IPS-15b (cell line): ENCODE measurements around the gene MXD4.
"Not testable (repeated sequence)": the region's sequence is repeated elsewhere in the genome, so short reads cannot be mapped to it uniquely, and the experiment has no call there.

ENCODE experiments used
- H3K27me3 ChIP-seq: one replicate; pipeline ENCODE4 v1.6.1; 2013; ENCODE audit warnings: low read length; ENCODE audit not compliant: control insufficient read depth, insufficient read depth
- H3K36me3 ChIP-seq: one replicate; pipeline ENCODE4 v1.6.1; 2013; ENCODE audit warnings: low read length; ENCODE audit not compliant: control insufficient read depth, insufficient read depth
- H3K4me1 ChIP-seq: one replicate; pipeline ENCODE4 v1.6.1; 2013; ENCODE audit warnings: mild to moderate bottlenecking, low read length; ENCODE audit not compliant: control insufficient read depth, insufficient read depth
- H3K4me3 ChIP-seq: one replicate; pipeline ENCODE4 v1.5.1; 2013; ENCODE audit warnings: low read depth, low read length
- H3K9ac ChIP-seq: one replicate; pipeline ENCODE4 v1.6.1; 2013; ENCODE audit warnings: low read depth, mild to moderate bottlenecking, low read length
- H3K9me3 ChIP-seq: one replicate; pipeline ENCODE4 v1.6.1; 2013; ENCODE audit warnings: mild to moderate bottlenecking, low read length; ENCODE audit not compliant: control insufficient read depth, insufficient read depth

Gene MXD4

DNA sequence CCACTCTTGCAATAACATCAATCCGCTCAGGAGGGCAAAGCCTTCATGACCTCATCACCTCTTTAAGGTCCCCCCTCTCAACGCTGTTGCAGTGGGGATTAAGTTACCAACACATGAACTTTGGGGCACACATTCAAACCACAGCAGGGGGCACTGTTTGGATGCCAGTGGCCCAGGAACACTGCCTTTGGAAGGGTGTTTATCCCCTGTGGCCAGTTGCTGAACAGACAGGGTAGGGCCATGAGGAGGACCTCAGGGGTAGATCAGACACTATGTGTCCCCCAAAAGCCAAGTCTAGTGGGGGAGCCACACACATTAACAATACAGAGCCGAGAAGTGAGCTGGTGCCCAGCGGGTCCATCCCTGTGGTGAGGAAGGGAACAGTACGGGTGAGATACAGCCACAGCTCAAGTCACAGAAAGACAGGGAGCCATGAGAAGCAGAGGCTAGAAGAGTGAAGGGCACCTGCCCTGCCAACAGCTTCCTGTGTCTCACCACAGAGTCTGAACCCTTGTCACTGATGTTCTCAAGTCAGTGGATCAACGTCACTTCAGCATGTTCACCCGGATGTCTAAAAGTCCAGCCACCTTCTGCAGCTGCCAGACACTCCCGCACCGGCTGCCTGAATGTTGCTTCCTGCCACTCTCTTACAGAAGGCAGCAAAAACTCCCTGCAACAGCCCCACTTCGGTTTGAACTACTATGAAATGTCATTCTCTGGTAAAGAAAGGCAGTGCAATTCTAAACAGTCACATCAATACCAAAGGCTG, 19.9 kb upstream of the MXD4 start:
- H3K9me3 ChIP-seq: no peaks in the 10 kb centered on the region
- no peak overlapping the region for H3K4me3 ChIP-seq
- H3K4me1 ChIP-seq: no peaks in the 10 kb centered on the region
- no peaks in the 10 kb centered on the region for H3K27me3 ChIP-seq
- H3K36me3 ChIP-seq: no peaks in the 10 kb centered on the region
- H3K9ac ChIP-seq: no peak overlapping the region

DNA sequence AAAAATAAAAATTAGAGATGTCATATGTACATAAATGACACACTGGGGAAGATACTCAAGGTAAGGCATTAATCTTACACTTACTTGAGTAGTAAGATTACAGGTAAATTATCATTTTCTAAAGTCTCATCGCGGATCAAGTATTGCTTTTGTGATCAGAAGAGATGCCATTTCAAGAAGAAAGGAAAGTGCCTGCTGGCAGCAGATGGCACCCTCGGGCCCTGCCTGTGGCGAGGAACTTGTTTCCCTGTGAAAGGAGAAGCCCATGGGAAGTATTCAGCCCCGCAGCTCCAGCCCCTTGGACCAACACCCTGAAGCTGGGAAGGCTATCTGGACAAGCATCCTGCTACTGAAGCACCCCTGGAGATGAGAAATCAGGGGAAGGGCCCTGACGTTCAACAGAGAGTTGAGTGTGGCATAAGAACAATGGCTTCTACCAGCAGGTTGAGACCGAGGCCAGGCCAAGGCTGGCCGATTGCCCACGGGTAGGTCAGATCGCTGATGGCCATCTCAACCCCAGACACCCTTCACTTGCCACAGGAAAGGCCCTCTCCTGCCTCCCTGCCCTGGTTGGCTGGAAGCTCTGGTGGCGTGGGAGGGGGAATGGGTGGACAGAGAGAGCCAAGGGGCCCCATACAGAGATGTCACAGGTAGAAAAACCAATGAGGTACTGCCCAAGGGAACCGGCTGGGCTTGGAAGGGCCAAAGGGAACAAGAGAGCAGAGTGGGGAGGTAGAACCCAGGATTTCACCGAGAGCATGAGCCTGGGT, 18.8 kb upstream of the MXD4 start:
- Histone ChIP-seq H3K9me3 (no peaks in the 10 kb centered on the region), H3K4me3 (no peak overlapping the region), H3K4me1 (no peaks in the 10 kb centered on the region), H3K27me3 (no peaks in the 10 kb centered on the region), H3K36me3 (no peaks in the 10 kb centered on the region), H3K9ac (no peak overlapping the region)

DNA sequence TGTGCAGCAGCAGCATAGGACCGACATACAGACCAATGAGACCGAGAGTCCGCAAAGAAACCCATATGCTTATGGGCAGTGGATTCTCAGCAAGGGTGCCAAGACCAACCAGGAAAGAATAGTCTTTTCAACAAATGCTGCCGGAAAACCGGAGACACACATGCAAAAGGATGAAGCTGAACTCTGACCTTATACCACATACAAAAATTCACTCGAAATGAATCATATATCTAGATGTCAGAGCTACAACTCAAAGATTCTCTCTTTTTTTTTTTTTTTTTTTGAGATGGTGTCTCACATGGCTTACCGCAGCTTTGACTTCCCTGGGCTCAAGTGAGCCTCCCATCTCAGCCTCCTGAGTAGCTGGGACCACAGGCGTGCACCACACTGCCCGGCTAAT, 16.0 kb upstream of the MXD4 start:
- H3K36me3 ChIP-seq: no peaks in the 10 kb centered on the region
- no peaks in the 10 kb centered on the region for H3K27me3 ChIP-seq
- H3K4me3 ChIP-seq: no peak overlapping the region
- H3K9me3 ChIP-seq: no peaks in the 10 kb centered on the region
- no peak overlapping the region for H3K9ac ChIP-seq
- no peaks in the 10 kb centered on the region for H3K4me1 ChIP-seq

DNA sequence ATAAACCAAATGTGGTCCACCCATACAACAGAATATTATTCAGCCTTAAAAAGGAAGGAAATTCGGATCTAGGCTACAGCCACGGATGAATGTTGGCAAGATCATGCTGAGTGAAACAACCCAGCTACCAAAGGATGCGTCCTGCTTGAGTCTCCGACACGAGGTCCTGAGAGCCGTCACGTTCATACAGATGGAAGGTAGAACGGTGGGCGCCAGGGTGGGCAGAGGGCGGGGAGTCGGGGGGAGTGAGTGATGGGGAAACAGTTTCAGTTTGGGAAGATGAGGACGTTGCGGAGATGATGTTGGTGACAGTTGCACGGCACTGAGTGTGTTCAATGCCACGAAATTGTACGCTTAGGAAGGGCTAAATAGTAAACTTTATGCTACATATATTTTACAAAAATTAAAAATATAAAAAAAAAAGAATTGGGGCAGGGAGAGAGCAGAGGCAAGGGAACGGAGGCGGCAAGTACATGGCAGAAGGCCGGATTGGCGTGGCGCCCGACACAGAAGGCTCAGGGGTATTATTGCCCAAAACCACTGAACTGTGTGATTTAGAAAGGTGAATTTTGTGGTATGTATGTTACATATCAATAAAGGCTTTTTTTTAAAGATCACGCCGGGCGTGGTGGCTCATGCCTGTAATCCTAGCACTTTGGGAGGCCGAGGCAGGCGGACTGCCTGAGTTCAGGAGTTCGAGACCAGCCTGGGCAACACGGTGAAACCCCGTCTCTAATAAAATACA, 14.8 kb upstream of the MXD4 start:
- H3K9me3 ChIP-seq: no peaks in the 10 kb centered on the region
- no peaks in the 10 kb centered on the region for H3K27me3 ChIP-seq
- no peaks in the 10 kb centered on the region for H3K4me1 ChIP-seq
- no peak overlapping the region for H3K4me3 ChIP-seq
- no peaks in the 10 kb centered on the region for H3K36me3 ChIP-seq
- H3K9ac ChIP-seq: no peak overlapping the region

DNA sequence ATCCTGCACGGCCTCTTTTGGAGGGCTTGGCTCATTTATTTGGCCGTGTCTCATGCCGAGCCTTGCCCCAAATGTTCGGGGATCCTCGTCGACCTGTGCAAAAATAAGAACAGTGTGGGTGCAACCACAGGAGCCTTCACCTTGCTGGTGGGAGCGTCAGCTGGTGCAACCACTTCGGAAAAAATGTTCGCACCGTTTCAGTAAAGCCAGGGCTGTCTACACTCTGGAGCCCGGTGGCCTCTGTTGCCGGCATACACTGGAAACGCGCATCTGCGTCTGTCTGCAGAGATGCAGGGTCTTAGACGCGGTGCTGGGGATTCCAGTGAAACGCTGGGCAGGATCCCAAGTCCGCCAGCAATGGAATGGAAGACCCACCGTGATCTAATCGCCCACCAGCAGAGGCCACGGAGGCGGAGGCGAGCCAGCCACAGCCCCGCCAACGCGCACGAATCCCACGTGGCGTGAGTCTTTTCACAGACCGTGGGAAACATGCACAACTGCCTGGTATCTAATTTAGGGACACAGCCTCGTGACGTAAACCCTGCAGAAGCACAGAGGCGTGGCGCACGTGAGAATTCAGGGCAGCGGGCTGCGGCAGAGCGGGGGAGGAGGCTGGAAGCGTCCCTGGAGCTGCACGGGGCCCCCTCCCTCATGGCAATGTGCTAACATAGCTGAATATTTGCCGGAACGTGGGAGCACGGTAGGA, 13.8 kb upstream of the MXD4 start:
- Histone ChIP-seq H3K9ac (no peak overlapping the region), H3K4me3 (no peak overlapping the region), H3K27me3 (no peaks in the 10 kb centered on the region), H3K4me1 (no peaks in the 10 kb centered on the region), H3K36me3 (no peaks in the 10 kb centered on the region), H3K9me3 (no peaks in the 10 kb centered on the region)

DNA sequence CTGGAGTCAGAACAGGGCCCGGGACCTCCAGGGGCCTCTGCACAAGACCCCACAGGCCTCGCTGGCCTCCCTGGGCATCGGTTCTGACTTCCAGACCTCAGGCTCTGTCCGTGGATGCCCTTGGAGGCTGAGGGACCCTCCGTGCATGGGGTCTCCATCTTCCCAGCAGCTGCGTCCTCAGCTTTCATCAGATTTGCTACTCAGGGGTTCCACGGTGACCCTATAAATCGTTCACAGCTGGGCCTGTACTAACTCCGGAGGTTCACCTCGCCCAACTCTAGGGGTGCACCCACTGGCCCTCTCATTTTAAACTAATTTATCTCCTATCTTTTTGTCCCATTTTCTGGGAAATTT, 13.1 kb upstream of the MXD4 start:
- H3K9me3 ChIP-seq, H3K36me3 ChIP-seq, H3K27me3 ChIP-seq, H3K4me1 ChIP-seq, H3K9ac ChIP-seq, H3K4me3 ChIP-seq: not testable (repeated sequence)

DNA sequence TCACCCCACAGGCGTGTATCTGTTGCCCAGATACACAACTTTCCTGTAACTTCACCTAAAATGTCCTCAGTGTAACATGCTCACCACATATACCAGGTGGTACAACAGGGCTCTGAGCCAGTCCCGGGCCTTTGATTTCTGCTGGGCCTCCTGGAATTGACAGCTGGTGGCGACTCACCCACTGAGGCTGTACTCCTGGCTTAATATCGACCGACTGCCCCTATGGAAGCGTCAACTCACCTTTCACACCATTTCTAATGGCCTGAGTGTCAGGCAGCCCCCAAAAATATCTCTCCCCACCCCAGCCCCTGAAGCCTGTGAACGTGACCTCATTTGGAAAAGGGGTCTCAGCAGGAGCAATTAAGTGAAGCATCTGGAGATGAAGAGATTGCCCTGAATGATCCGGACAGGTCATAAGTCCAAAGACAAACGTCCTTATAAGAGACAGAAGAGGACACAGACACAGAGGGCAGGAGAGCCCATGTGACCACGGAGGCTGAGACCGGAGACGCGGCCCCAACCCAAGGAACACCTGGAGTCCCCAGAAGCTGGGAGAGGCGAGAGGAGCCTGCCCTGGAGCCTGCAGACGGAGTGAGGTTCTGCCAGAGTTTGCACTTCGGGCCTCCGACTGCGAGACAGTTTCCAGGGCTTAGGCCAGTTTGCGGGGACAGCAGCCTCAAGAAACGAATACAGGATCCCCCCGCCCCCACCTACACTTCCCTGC, 12.6 kb upstream of the MXD4 start:
- H3K27me3 ChIP-seq: no peaks in the 10 kb centered on the region
- no peak overlapping the region for H3K9ac ChIP-seq
- H3K9me3 ChIP-seq: no peaks in the 10 kb centered on the region
- no peaks in the 10 kb centered on the region for H3K4me1 ChIP-seq
- H3K4me3 ChIP-seq: no peak overlapping the region
- H3K36me3 ChIP-seq: no peaks in the 10 kb centered on the region

DNA sequence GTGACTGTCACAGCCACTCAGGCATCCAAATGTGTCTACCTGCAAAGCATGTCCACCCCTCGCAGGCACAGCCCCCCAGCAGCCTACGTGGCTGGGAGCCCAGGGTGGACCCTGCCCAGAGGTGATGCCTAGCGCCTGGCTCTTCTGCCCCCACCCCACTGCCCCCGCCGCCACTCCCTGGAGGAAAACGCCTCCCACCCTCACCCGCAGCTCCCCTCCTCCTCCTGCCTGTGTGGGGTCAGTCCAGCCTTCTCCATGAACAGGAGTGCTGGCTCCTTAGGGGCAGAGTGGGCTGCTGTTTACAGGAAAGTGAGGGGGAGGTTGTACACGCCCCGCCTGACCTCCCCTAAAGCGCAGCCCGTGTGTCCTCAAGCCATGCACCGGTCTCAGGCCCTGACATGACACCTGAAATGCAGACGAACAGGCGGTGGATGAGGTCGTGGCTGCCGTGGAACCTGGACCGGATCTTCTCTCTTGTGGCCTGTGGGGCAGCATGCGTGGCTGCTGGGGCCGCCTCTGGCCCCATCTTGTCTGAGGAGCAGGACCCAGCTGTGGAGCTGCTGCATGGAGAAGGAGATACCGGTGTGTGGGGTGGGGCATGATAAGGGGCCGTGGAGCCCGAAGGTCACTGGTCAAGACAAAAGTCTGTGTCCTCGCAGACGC, 11.9 kb upstream of the MXD4 start:
- Histone ChIP-seq H3K9me3 (no peaks in the 10 kb centered on the region), H3K9ac (no peak overlapping the region), H3K36me3 (no peaks in the 10 kb centered on the region)

DNA sequence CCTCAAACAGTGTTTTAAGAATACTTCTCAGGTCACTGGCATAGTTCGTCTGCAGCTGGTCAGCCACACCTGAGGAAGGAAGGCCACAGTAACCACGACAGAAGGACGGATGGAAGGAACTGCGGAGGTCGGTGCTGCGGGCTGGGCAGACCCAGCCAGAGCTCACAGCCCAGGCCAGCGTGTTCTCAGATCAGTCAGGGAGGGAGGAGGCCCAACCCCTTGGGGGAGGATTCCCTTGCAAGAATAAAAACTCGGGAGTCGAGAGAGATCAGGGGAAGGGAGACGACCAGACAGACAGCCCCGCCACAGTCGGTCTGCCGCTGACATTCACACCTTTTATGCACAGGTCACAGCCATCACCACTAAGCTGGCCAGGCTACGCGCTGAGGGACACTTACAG, 11.3 kb upstream of the MXD4 start:
- H3K27me3 ChIP-seq: no peaks in the 10 kb centered on the region
- H3K4me3 ChIP-seq: no peak overlapping the region
- H3K36me3 ChIP-seq: no peaks in the 10 kb centered on the region
- H3K9ac ChIP-seq: no peak overlapping the region
- no peaks in the 10 kb centered on the region for H3K9me3 ChIP-seq
- H3K4me1 ChIP-seq: no peaks in the 10 kb centered on the region

More for the DNA sequence above, 11.9 kb upstream of the MXD4 start:
- no peaks in the 10 kb centered on the region for H3K27me3 ChIP-seq
- no peaks in the 10 kb centered on the region for H3K4me1 ChIP-seq
- H3K4me3 ChIP-seq: no peak overlapping the region

DNA sequence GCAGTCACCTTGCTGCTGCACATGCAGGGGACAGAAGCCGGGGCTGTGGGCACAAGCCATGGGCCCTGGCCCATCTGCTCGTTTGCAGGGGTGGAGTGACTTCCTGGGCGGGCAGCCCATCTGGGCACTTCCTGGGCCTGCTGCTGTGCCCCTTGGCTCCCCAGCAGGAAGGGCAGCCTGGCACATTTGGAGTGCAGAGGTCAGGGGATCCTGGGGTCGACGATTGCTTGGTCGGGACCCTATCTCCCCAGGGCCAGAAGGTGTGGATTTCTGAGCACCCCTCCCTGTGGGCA, 10.9 kb upstream of the MXD4 start:
- Histone ChIP-seq H3K27me3 (no peaks in the 10 kb centered on the region), H3K9me3 (no peaks in the 10 kb centered on the region), H3K36me3 (no peaks in the 10 kb centered on the region), H3K9ac (no peak overlapping the region), H3K4me1 (no peaks in the 10 kb centered on the region), H3K4me3 (no peak overlapping the region)
